Measurements from ENCODE around the gene MAD2L1. TPM values are rescaled to one million over a fixed set of nuclear protein-coding genes. Genes with fewer than 3 reads are reported as not detected.
"Not testable (repeated sequence)": the region's sequence is repeated elsewhere in the genome, so short reads cannot be mapped to it uniquely, and the experiment has no call there.

Gene MAD2L1
- total RNA-seq, 3 donors from 2014 or later = 2.6 to 4.4 (median 3.2) TPM

GRCh38 chr4:120088507-120088906, 21.9 kb upstream of the MAD2L1 start:
- Histone ChIP-seq H3K9me3 (peaks cover 0 to 13% of the 10 kb centered on the region in 2 donors), H3K27me3 (no peaks in the 10 kb centered on the region), H3K27ac (no peak overlapping the region), H3K4me3 (no peak overlapping the region), H3K36me3 (no peaks in the 10 kb centered on the region), H3K4me1 (no peaks in the 10 kb centered on the region)
- no peak for DNase-seq (ENCODE audit: low spot score in 2 of 2)
- TF ChIP-seq POLR2AphosphoS5 (IDR thresholded peaks at IDR 0.05) (no peak), POLR2A (IDR thresholded peaks at IDR 0.05) (no peak)
- TF ChIP-seq, protein P1, sequence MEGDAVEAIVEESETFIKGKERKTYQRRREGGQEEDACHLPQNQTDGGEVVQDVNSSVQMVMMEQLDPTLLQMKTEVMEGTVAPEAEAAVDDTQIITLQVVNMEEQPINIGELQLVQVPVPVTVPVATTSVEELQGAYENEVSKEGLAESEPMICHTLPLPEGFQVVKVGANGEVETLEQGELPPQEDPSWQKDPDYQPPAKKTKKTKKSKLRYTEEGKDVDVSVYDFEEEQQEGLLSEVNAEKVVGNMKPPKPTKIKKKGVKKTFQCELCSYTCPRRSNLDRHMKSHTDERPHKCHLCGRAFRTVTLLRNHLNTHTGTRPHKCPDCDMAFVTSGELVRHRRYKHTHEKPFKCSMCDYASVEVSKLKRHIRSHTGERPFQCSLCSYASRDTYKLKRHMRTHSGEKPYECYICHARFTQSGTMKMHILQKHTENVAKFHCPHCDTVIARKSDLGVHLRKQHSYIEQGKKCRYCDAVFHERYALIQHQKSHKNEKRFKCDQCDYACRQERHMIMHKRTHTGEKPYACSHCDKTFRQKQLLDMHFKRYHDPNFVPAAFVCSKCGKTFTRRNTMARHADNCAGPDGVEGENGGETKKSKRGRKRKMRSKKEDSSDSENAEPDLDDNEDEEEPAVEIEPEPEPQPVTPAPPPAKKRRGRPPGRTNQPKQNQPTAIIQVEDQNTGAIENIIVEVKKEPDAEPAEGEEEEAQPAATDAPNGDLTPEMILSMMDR (IDR thresholded peaks at IDR 0.05) = no peak
- intact Hi-C loops (cut with DNase I; ENCODE audit: low total_unique reads) = no loop called here

GRCh38 chr4:120088066-120088465, 21.4 kb upstream of the MAD2L1 start:
- H3K4me1 ChIP-seq; H3K36me3 ChIP-seq; H3K4me3 ChIP-seq; H3K27ac ChIP-seq; intact Hi-C loops (cut with DNase I; ENCODE audit: low total_unique reads); H3K27me3 ChIP-seq; DNase-seq (ENCODE audit: low spot score in 2 of 2): not testable (repeated sequence)
- peaks cover 0 to 13% of the 10 kb centered on the region in 2 donors for H3K9me3 ChIP-seq

DNA sequence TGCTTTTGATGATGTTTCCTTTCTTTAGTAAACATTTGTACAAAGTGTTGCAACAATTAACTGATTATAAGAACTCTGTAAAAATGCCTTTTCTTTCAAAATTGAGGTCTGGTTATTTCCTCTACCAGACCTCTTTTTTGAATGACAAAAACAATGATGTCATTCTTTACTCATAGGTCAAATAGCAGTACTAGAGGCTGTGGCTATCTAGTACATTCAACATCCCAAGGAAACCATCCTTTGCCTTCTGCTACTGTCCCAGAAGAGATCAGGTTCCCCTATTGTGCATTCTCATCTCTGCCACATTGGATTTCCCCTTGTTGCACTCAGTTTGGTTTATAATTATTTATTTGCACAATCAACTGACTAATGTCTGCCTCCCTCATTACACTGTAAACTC, 19.1 kb upstream of the MAD2L1 start:
- Histone ChIP-seq H3K9me3 (peaks cover 0 to 13% of the 10 kb centered on the region in 2 donors), H3K4me3 (no peak overlapping the region), H3K36me3 (no peaks in the 10 kb centered on the region), H3K4me1 (no peaks in the 10 kb centered on the region), H3K27me3 (no peaks in the 10 kb centered on the region), H3K27ac (no peak overlapping the region)
- TF ChIP-seq, protein P1 (IDR thresholded peaks at IDR 0.05) = no peak
- no peak for TF ChIP-seq POLR2AphosphoS5 (IDR thresholded peaks at IDR 0.05)
- no peak for DNase-seq (ENCODE audit: low spot score in 2 of 2)
- intact Hi-C loops (cut with DNase I; ENCODE audit: low total_unique reads) = no loop called here

GRCh38 chr4:120084327-120084726, 17.7 kb upstream of the MAD2L1 start:
- TF ChIP-seq POLR2AphosphoS5 (IDR thresholded peaks at IDR 0.05) (no peak), POLR2A (IDR thresholded peaks at IDR 0.05) (no peak)
- TF ChIP-seq, protein P1 (IDR thresholded peaks at IDR 0.05) = no peak
- Histone ChIP-seq H3K27me3 (no peaks in the 10 kb centered on the region), H3K9me3 (peaks cover 0 to 13% of the 10 kb centered on the region in 2 donors), H3K4me1 (no peaks in the 10 kb centered on the region), H3K36me3 (no peaks in the 10 kb centered on the region), H3K4me3 (no peak overlapping the region), H3K27ac (no peak overlapping the region)
- intact Hi-C loops (cut with DNase I; ENCODE audit: low total_unique reads) = no loop called here
- DNase-seq (ENCODE audit: low spot score in 2 of 2) = no peak

- Histone ChIP-seq H3K9me3 (peaks cover 0 to 5% of the 10 kb centered on the region in 2 donors), H3K27me3 (no peaks in the 10 kb centered on the region), H3K27ac (no peak overlapping the region), H3K36me3 (no peaks in the 10 kb centered on the region), H3K4me3 (no peak overlapping the region), H3K4me1 (no peaks in the 10 kb centered on the region)
- DNase-seq (ENCODE audit: low spot score in 2 of 2) = no peak
- TF ChIP-seq, protein P1 (IDR thresholded peaks at IDR 0.05) = no peak
- TF ChIP-seq POLR2AphosphoS5 (IDR thresholded peaks at IDR 0.05) (no peak), POLR2A (IDR thresholded peaks at IDR 0.05) (no peak)
- intact Hi-C loops (cut with DNase I; ENCODE audit: low total_unique reads) = no loop called here
Measured at GRCh38 chr4:120083152-120083551, 16.5 kb upstream of the MAD2L1 start.

DNA sequence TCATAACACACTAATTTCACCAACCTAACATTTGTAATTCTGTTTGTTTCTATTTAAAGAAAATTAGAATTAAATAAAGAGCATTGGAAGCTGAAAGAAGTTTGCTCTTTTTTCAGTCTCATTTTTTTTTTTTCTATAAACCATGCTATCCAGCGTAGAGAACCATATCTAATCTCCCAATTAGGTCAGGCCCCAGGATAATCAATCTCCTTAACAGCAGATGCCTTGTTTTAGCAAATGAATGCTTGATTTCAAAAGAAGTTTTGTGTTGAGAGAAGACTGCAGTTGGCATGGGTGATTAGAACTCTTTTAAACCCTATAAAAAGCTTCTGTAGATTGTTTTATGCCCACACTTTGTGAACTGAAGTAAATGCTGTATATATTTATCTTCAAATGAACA, 15.6 kb upstream of the MAD2L1 start:
- Histone ChIP-seq H3K27ac (no peak overlapping the region), H3K9me3 (no peaks in the 10 kb centered on the region), H3K4me3 (no peak overlapping the region), H3K36me3 (no peaks in the 10 kb centered on the region), H3K4me1 (no peaks in the 10 kb centered on the region), H3K27me3 (no peaks in the 10 kb centered on the region)
- intact Hi-C loops (cut with DNase I; ENCODE audit: low total_unique reads) = no loop called here
- TF ChIP-seq, protein P1 (IDR thresholded peaks at IDR 0.05) = no peak
- no peak for TF ChIP-seq POLR2A (IDR thresholded peaks at IDR 0.05)
- no peak for TF ChIP-seq POLR2AphosphoS5 (IDR thresholded peaks at IDR 0.05)
- no peak for DNase-seq (ENCODE audit: low spot score in 2 of 2)
